Effector memory CD8-positive, alpha-beta T cell (primary cell): ENCODE data around the gene ASB2.

Experiments
- ATAC-seq: fragments of 150-1000 bp; cut with Tn5 transposase; replicated peaks from 2 replicates; pipeline ENCODE4 v1.10.0; 2021; ENCODE audit warnings: mild to moderate bottlenecking, moderate library complexity
- DNase-seq, 3 experiments: peaks; one replicate each; pipeline ENCODE4 v3.0.0; 2021
- H3K27ac Mint-ChIP-seq, 2 donors: one replicate each; pipeline ENCODE4 v1.8.0; 2022; ENCODE audit warnings: mild to moderate bottlenecking in 2 of 2, mixed read lengths in 2 of 2, moderate library complexity in 2 of 2
- H3K27me3 Mint-ChIP-seq, 2 donors: one replicate each; pipeline ENCODE4 v1.8.0; 2022; ENCODE audit warnings: mixed read lengths in 2 of 2
- H3K36me3 Mint-ChIP-seq: one replicate; pipeline ENCODE4 v1.8.0; 2022; ENCODE audit warnings: mild to moderate bottlenecking, moderate library complexity, mixed read lengths; ENCODE audit not compliant: insufficient read depth
- H3K4me1 Mint-ChIP-seq, 2 donors: one replicate each; pipeline ENCODE4 v1.8.0; 2022; ENCODE audit warnings: low read depth in 2 of 2, mixed read lengths in 2 of 2
- H3K4me3 Mint-ChIP-seq, 2 donors: one replicate each; pipeline ENCODE4 v1.8.0; 2022; ENCODE audit warnings: mild to moderate bottlenecking in 2 of 2, mixed read lengths in 2 of 2, moderate library complexity in 2 of 2
- H3K9me3 Mint-ChIP-seq, 2 donors: one replicate each; pipeline ENCODE4 v1.8.0; 2022; ENCODE audit warnings: mixed read lengths in 2 of 2
- total RNA-seq, 9 experiments: gene quantifications; one replicate each; lab custom pipeline; 2026; lab: John Stamatoyannopoulos, UW

The ASB2 gene, protein sequence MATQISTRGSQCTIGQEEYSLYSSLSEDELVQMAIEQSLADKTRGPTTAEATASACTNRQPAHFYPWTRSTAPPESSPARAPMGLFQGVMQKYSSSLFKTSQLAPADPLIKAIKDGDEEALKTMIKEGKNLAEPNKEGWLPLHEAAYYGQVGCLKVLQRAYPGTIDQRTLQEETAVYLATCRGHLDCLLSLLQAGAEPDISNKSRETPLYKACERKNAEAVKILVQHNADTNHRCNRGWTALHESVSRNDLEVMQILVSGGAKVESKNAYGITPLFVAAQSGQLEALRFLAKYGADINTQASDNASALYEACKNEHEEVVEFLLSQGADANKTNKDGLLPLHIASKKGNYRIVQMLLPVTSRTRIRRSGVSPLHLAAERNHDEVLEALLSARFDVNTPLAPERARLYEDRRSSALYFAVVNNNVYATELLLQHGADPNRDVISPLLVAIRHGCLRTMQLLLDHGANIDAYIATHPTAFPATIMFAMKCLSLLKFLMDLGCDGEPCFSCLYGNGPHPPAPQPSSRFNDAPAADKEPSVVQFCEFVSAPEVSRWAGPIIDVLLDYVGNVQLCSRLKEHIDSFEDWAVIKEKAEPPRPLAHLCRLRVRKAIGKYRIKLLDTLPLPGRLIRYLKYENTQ
- 9.4 to 44.6 (median 18.7) reads per million in 9 experiments for total RNA-seq

GRCh38 chr14:93976477-93977057 lies at the start of gene ASB2:
ASB2 (minus strand) TSS chr14:93976570; CDS start chr14:93964539, 12,031 bp downstream.
- H3K9me3 Mint-ChIP-seq = peaks cover 0 to 4% of the 10 kb centered on the region in 2 donors
- peak within 1 kb of the TSS; percentile 23 to 48 for H3K4me3 Mint-ChIP-seq
- H3K27ac Mint-ChIP-seq = peak within 1 kb of the TSS in 1 of 2 donors; percentile 72
- no peak for DNase-seq
- ATAC-seq = no peak
- peaks cover 40 to 47% of the 10 kb centered on the region in 2 donors for H3K4me1 Mint-ChIP-seq
- no peaks in the 10 kb centered on the region for H3K27me3 Mint-ChIP-seq
- H3K36me3 Mint-ChIP-seq = peaks cover 15% of the 10 kb centered on the region

GRCh38 chr14:94025720-94026119 lies 49.4 kb upstream of the ASB2 start:
- H3K4me3 Mint-ChIP-seq = peak overlapping the region; percentile 66 to 69
- H3K36me3 Mint-ChIP-seq = peaks cover 12% of the 10 kb centered on the region
- no peak overlapping the region for H3K27ac Mint-ChIP-seq
- peaks cover 24 to 32% of the 10 kb centered on the region in 2 donors for H3K27me3 Mint-ChIP-seq
- H3K4me1 Mint-ChIP-seq = peaks cover 8 to 9% of the 10 kb centered on the region in 2 donors
- no peak for DNase-seq
- no peak for ATAC-seq
- H3K9me3 Mint-ChIP-seq = no peaks in the 10 kb centered on the region

GRCh38 chr14:94024549-94024948 lies 48.2 kb upstream of the ASB2 start:
- DNase-seq (no peak), ATAC-seq (no peak)
- Mint-ChIP-seq H3K9me3 (no peaks in the 10 kb centered on the region), H3K4me3 (no peak overlapping the region), H3K4me1 (peaks cover 8 to 9% of the 10 kb centered on the region in 2 donors), H3K27ac (no peak overlapping the region), H3K27me3 (peaks cover 24 to 32% of the 10 kb centered on the region in 2 donors), H3K36me3 (peaks cover 5% of the 10 kb centered on the region)

GRCh38 chr14:94022532-94023411 lies 46.4 kb upstream of the ASB2 start:
- peaks cover 26 to 41% of the 10 kb centered on the region in 2 donors for H3K27me3 Mint-ChIP-seq
- no peaks in the 10 kb centered on the region for H3K9me3 Mint-ChIP-seq
- ATAC-seq (no peak), DNase-seq (no peak)
- H3K4me1 Mint-ChIP-seq = peaks cover 3 to 5% of the 10 kb centered on the region in 2 donors
- peaks cover 4% of the 10 kb centered on the region for H3K36me3 Mint-ChIP-seq
- H3K4me3 Mint-ChIP-seq = no peak overlapping the region
- peak overlapping the region in 1 of 2 donors; percentile 7 for H3K27ac Mint-ChIP-seq

- DNase-seq (no peak), ATAC-seq (no peak)
- peaks cover 28 to 53% of the 10 kb centered on the region in 2 donors for H3K27me3 Mint-ChIP-seq
- no peaks in the 10 kb centered on the region for H3K9me3 Mint-ChIP-seq
- H3K36me3 Mint-ChIP-seq = peaks cover 4% of the 10 kb centered on the region
- peaks cover 3 to 5% of the 10 kb centered on the region in 2 donors for H3K4me1 Mint-ChIP-seq
- H3K27ac Mint-ChIP-seq = no peak overlapping the region
- H3K4me3 Mint-ChIP-seq = no peak overlapping the region
Measured at GRCh38 chr14:94021416-94022157, 45.2 kb upstream of the ASB2 start.

DNA sequence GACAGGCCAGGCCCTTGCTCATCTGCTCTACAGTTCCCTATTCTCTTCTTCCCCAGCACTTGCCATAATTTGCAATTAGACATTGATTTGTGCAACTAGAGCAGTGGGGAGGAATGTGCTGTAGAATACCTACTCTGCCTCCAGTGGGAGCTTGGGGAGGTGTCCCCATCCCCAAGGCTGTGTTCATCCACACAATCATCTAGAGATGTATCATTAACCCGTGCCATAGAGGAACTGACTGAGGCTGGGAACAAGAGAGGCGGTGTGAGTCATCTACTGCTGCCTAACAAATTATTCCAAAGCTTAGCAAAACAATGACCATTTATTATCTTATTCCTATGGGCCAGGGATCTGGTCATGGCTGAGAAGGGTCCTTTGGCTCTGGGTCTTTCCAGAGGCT lies 44.6 kb upstream of the ASB2 start:
- Mint-ChIP-seq H3K27me3 (peaks cover 28 to 57% of the 10 kb centered on the region in 2 donors), H3K4me3 (no peak overlapping the region), H3K36me3 (peaks cover 7% of the 10 kb centered on the region), H3K27ac (no peak overlapping the region), H3K9me3 (no peaks in the 10 kb centered on the region), H3K4me1 (peaks cover 2 to 4% of the 10 kb centered on the region in 2 donors)
- DNase-seq = no peak
- no peak for ATAC-seq

GRCh38 chr14:94020267-94020666 lies 43.9 kb upstream of the ASB2 start:
- DNase-seq (no peak), ATAC-seq (no peak)
- H3K36me3 Mint-ChIP-seq = peaks cover 7% of the 10 kb centered on the region
- H3K27me3 Mint-ChIP-seq = peaks cover 28 to 57% of the 10 kb centered on the region in 2 donors
- no peak overlapping the region for H3K4me3 Mint-ChIP-seq
- no peak overlapping the region for H3K27ac Mint-ChIP-seq
- no peaks in the 10 kb centered on the region for H3K4me1 Mint-ChIP-seq
- no peaks in the 10 kb centered on the region for H3K9me3 Mint-ChIP-seq

GRCh38 chr14:94019329-94019728 lies 43.0 kb upstream of the ASB2 start:
- no peak for DNase-seq
- Mint-ChIP-seq H3K27ac (no peak overlapping the region), H3K36me3 (peaks cover 7% of the 10 kb centered on the region), H3K4me1 (no peaks in the 10 kb centered on the region), H3K27me3 (peaks cover 25 to 52% of the 10 kb centered on the region in 2 donors), H3K4me3 (no peak overlapping the region), H3K9me3 (no peaks in the 10 kb centered on the region)
- no peak for ATAC-seq

GRCh38 chr14:94018308-94018707 lies 41.9 kb upstream of the ASB2 start:
- no peaks in the 10 kb centered on the region for H3K4me1 Mint-ChIP-seq
- H3K36me3 Mint-ChIP-seq = peaks cover 7% of the 10 kb centered on the region
- no peaks in the 10 kb centered on the region for H3K9me3 Mint-ChIP-seq
- H3K27me3 Mint-ChIP-seq = peaks cover 15 to 42% of the 10 kb centered on the region in 2 donors
- ATAC-seq (no peak), DNase-seq (no peak)
- H3K4me3 Mint-ChIP-seq = no peak overlapping the region
- no peak overlapping the region for H3K27ac Mint-ChIP-seq

DNA sequence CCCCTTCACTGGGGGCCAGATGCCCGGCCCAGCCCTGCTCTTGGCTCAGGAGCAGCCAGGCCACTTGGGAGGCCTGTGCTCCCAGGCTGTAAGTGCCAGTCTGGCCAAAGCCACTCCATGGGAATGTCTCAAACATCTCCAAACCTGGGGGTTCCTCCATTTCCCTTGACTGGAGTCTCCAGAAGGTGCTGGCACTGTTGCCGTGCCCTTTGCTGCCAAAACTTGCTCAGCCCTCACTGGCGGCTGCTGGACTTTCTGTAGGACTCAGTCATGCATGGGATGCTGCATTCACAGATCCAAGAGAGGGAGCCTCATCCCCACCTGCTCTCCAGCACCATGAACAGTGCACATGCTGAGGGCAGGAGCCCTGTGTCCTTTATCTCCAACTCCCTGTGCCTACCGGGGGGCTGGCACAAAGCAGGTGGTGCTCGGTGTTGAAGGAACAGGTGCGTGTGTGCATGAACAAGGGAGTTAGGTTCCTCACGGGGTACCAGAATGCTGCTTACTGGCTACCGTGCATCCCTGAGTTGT lies 40.1 kb upstream of the ASB2 start:
- Mint-ChIP-seq H3K27me3 (peaks cover 8 to 26% of the 10 kb centered on the region in 2 donors), H3K4me3 (no peak overlapping the region), H3K4me1 (peaks cover 9 to 11% of the 10 kb centered on the region in 2 donors), H3K9me3 (no peaks in the 10 kb centered on the region), H3K36me3 (peaks cover 7% of the 10 kb centered on the region), H3K27ac (no peak overlapping the region)
- DNase-seq (no peak), ATAC-seq (no peak)

GRCh38 chr14:94015223-94015622 lies 38.9 kb upstream of the ASB2 start:
- H3K4me3 Mint-ChIP-seq = no peak overlapping the region

GRCh38 chr14:94014382-94014781 lies 38.0 kb upstream of the ASB2 start:
- H3K27ac Mint-ChIP-seq = no peak overlapping the region
- no peak overlapping the region for H3K4me3 Mint-ChIP-seq
- no peak for DNase-seq
- peaks cover 6% of the 10 kb centered on the region for H3K36me3 Mint-ChIP-seq
- H3K4me1 Mint-ChIP-seq = peaks cover 24 to 26% of the 10 kb centered on the region in 2 donors
- peaks cover 29 to 47% of the 10 kb centered on the region in 2 donors for H3K27me3 Mint-ChIP-seq
- ATAC-seq = no peak
- H3K9me3 Mint-ChIP-seq = no peaks in the 10 kb centered on the region

More at GRCh38 chr14:94015223-94015622, 38.9 kb upstream of the ASB2 start:
- Mint-ChIP-seq H3K36me3 (peaks cover 3% of the 10 kb centered on the region), H3K27ac (no peak overlapping the region), H3K27me3 (peaks cover 21 to 39% of the 10 kb centered on the region in 2 donors), H3K4me1 (peaks cover 21% of the 10 kb centered on the region in 2 donors), H3K9me3 (no peaks in the 10 kb centered on the region)
- no peak for DNase-seq
- no peak for ATAC-seq
